ENCODE results near the gene FBN2.

The FBN2 gene

GRCh38 chr5:128538000-128538249 lies at the start of gene FBN2:
TSS of gene FBN2 (minus strand) at chr5:128538245. CDS start at chr5:128537603, 642 bp downstream.
- ChIA-PET POLR2A (no interaction called here), CTCF (no interaction called here)
- TF ChIP-seq CTCF (IDR thresholded peaks at IDR 0.05; ENCODE audit: control extremely low read depth, extremely low read depth, low read depth, missing control alignments), result no peak
- peak; percentile 5 for DNase-seq (ENCODE audit: extremely low spot score)

- no peak for TF ChIP-seq CTCF (IDR thresholded peaks at IDR 0.05; ENCODE audit: control extremely low read depth, extremely low read depth, low read depth, missing control alignments)
- DNase-seq (ENCODE audit: extremely low spot score), result no peak
- CTCF ChIA-PET, result interaction anchor here (1.6 kb wide), 1 partner anchor 96 kb away, joined by 3 read pairs; no protein-coding TSS in a partner anchor
- POLR2A ChIA-PET, result no interaction called here
Observed at GRCh38 chr5:128587275-128587674, 49.2 kb upstream of the FBN2 start.

GRCh38 chr5:128586848-128587247 lies 48.8 kb upstream of the FBN2 start:
- ChIA-PET POLR2A (no interaction called here), CTCF (interaction anchor here (1.6 kb wide), 1 partner anchor 96 kb away, joined by 3 read pairs; no protein-coding TSS in a partner anchor)
- no peak for TF ChIP-seq CTCF (IDR thresholded peaks at IDR 0.05; ENCODE audit: control extremely low read depth, extremely low read depth, low read depth, missing control alignments)
- DNase-seq (ENCODE audit: extremely low spot score), result no peak

- DNase-seq (ENCODE audit: extremely low spot score), result no peak
- no peak for TF ChIP-seq CTCF (IDR thresholded peaks at IDR 0.05; ENCODE audit: control extremely low read depth, extremely low read depth, low read depth, missing control alignments)
- POLR2A ChIA-PET, result no interaction called here
- CTCF ChIA-PET, result no interaction called here
Observed at GRCh38 chr5:128579639-128580038, 41.6 kb upstream of the FBN2 start.

GRCh38 chr5:128579093-128579492 lies 41.0 kb upstream of the FBN2 start:
- POLR2A ChIA-PET, result no interaction called here
- DNase-seq (ENCODE audit: extremely low spot score), result no peak
- CTCF ChIA-PET, result no interaction called here

GRCh38 chr5:128574041-128574440 lies 36.0 kb upstream of the FBN2 start:
- ChIA-PET CTCF (interaction anchor here (1.6 kb wide), 1 partner anchor 10 kb away, joined by 4 read pairs; no protein-coding TSS in a partner anchor), POLR2A (no interaction called here)
- TF ChIP-seq CTCF (IDR thresholded peaks at IDR 0.05; ENCODE audit: control extremely low read depth, extremely low read depth, low read depth, missing control alignments), result no peak
- no peak for DNase-seq (ENCODE audit: extremely low spot score)

More at GRCh38 chr5:128579093-128579492, 41.0 kb upstream of the FBN2 start:
- TF ChIP-seq CTCF (IDR thresholded peaks at IDR 0.05; ENCODE audit: control extremely low read depth, extremely low read depth, low read depth, missing control alignments), result no peak

- POLR2A ChIA-PET, result no interaction called here
- CTCF ChIA-PET, result no interaction called here
- no peak for TF ChIP-seq CTCF (IDR thresholded peaks at IDR 0.05; ENCODE audit: control extremely low read depth, extremely low read depth, low read depth, missing control alignments)
- DNase-seq (ENCODE audit: extremely low spot score), result no peak
Observed at GRCh38 chr5:128572930-128573319, 34.9 kb upstream of the FBN2 start.

Measured in GM10248 (cell line).